Smooth muscle cell (in vitro differentiated cells): ENCODE results near the gene DGCR2. TPM values are rescaled to one million over a fixed set of nuclear protein-coding genes. Genes with fewer than 3 reads are reported as not detected.

Experiments
- DNase-seq: peaks from one replicate; lab custom pipeline; 2025; ENCODE audit not compliant: unreplicated experiment; lab: John Stamatoyannopoulos, UW
- H2AFZ ChIP-seq: fragments of 200-600 bp; sonication (generic); 2 replicates; pipeline ENCODE4 v1.6.0; 2016; ENCODE audit warnings: antibody characterized with exemption, low read depth, mild to moderate bottlenecking
- H3F3A ChIP-seq: fragments of 200-600 bp; sonication (generic); 2 replicates; pipeline ENCODE4 v1.6.0; 2017; ENCODE audit warnings: antibody characterized with exemption, low read depth
- H3K27ac ChIP-seq: fragments of 200-600 bp; sonication (generic); 2 replicates; pipeline ENCODE4 v1.5.1; 2016; ENCODE audit warnings: low read depth, mild to moderate bottlenecking
- H3K27me3 ChIP-seq: fragments of 200-600 bp; sonication (generic); 2 replicates; pipeline ENCODE4 v1.6.1; 2016; ENCODE audit warnings: low read depth, mild to moderate bottlenecking
- H3K36me3 ChIP-seq: fragments of 200-600 bp; sonication (generic); 2 replicates; pipeline ENCODE4 v1.5.1; 2016; ENCODE audit warnings: low read depth
- H3K4me1 ChIP-seq: fragments of 200-600 bp; sonication (generic); 2 replicates; pipeline ENCODE4 v1.5.1; 2016; ENCODE audit warnings: low read depth
- H3K4me2 ChIP-seq: fragments of 200-600 bp; sonication (generic); 2 replicates; pipeline ENCODE4 v1.6.0; 2016; ENCODE audit warnings: mild to moderate bottlenecking
- H3K4me3 ChIP-seq: fragments of 200-600 bp; sonication (generic); 2 replicates; pipeline ENCODE4 v1.5.1; 2016; ENCODE audit warnings: mild to moderate bottlenecking
- H3K79me2 ChIP-seq: fragments of 200-600 bp; sonication (generic); 2 replicates; pipeline ENCODE4 v1.6.0; 2016; ENCODE audit warnings: low read depth, mild to moderate bottlenecking
- H3K9ac ChIP-seq: fragments of 200-600 bp; sonication (generic); 2 replicates; pipeline ENCODE4 v1.6.0; 2016; ENCODE audit warnings: low read depth
- H3K9me3 ChIP-seq: fragments of 200-600 bp; sonication (generic); replicated peaks from 2 replicates; pipeline ENCODE4 v1.5.1; 2016; ENCODE audit warnings: low read depth
- H4K20me1 ChIP-seq: fragments of 200-600 bp; sonication (generic); 2 replicates; pipeline ENCODE4 v1.6.0; 2016; ENCODE audit warnings: low read depth
- CTCF ChIP-seq: fragments of 200-600 bp; sonication (generic); IDR thresholded peaks from 2 replicates; pipeline ENCODE4 v1.5.1; 2017; ENCODE audit warnings: borderline replicate concordance, mild to moderate bottlenecking, antibody characterized with exemption; ENCODE audit not compliant: insufficient read depth, poor library complexity, severe bottlenecking
- WGBS: methylation state at CpG from one replicate; pipeline ENCODE4 v1.1.7; 2016; ENCODE audit warnings: low lambda C conversion rate; 5-methylcytosine and 5-hydroxymethylcytosine counted together
- polyA plus RNA-seq: library from polyadenylated mRNA; unstranded; fragments of >200 nt; fragmentation: Nextera tagmentation; extraction: Ambion mirVana; gene quantifications from 2 replicates; pipeline ENCODE4 v1.2.1, GENCODE V29; 2016
- total RNA-seq: library from RNA; depleted of rRNA; stranded (reverse); fragments of >200 nt; gene quantifications from 2 replicates; pipeline ENCODE4 v1.2.3, GENCODE V29; 2014

The DGCR2 gene
- total and polyA plus RNA-seq, 2 experiments from 2014 or later = 46.7 to 53.2 TPM

GRCh38 chr22:19103880-19104821 lies 18.1 kb downstream of the DGCR2 start:
- Histone ChIP-seq H3K36me3 (no peaks in the 10 kb centered on the region), H3K4me3 (no peak overlapping the region), H3K4me2 (no peak overlapping the region), H3K9me3 (no peaks in the 10 kb centered on the region), H3K9ac (no peak overlapping the region), H2AFZ (no peak overlapping the region), H3K27me3 (no peaks in the 10 kb centered on the region), H4K20me1 (peaks cover 97% of the 10 kb centered on the region), H3K27ac (no peak overlapping the region), H3K4me1 (no peaks in the 10 kb centered on the region), H3K79me2 (peaks cover 86% of the 10 kb centered on the region), H3F3A (no peaks in the 10 kb centered on the region)
- WGBS = 80% methylated on average over 5 of the region's 5 CpGs
- TF ChIP-seq CTCF = no peak
- DNase-seq = no peak

- 78% methylated on average over 4 of the region's 4 CpGs for WGBS
- Histone ChIP-seq H3K4me3 (no peak overlapping the region), H3K27ac (no peak overlapping the region), H3K9me3 (no peaks in the 10 kb centered on the region), H3K4me2 (no peak overlapping the region), H3K9ac (no peak overlapping the region), H3K36me3 (no peaks in the 10 kb centered on the region), H4K20me1 (peaks cover 86% of the 10 kb centered on the region), H3K27me3 (no peaks in the 10 kb centered on the region), H3K4me1 (no peaks in the 10 kb centered on the region), H2AFZ (no peak overlapping the region), H3K79me2 (peaks cover 57% of the 10 kb centered on the region), H3F3A (no peaks in the 10 kb centered on the region)
- no peak for DNase-seq
- TF ChIP-seq CTCF = no peak
These were observed 24.1 kb downstream of the DGCR2 start for GRCh38 chr22:19098157-19098556.

- H3F3A ChIP-seq = no peaks in the 10 kb centered on the region
- H3K4me2 ChIP-seq = no peak overlapping the region
- DNase-seq = no peak
- H3K4me1 ChIP-seq = no peaks in the 10 kb centered on the region
- TF ChIP-seq CTCF = no peak
- no peak overlapping the region for H3K27ac ChIP-seq
- H3K9me3 ChIP-seq = no peaks in the 10 kb centered on the region
- H2AFZ ChIP-seq = no peak overlapping the region
- 98% methylated on average over 3 of the region's 3 CpGs for WGBS
- H3K9ac ChIP-seq = no peak overlapping the region
- H3K27me3 ChIP-seq = no peaks in the 10 kb centered on the region
- peaks cover 83% of the 10 kb centered on the region for H4K20me1 ChIP-seq
- H3K79me2 ChIP-seq = peaks cover 51% of the 10 kb centered on the region
- no peaks in the 10 kb centered on the region for H3K36me3 ChIP-seq
- no peak overlapping the region for H3K4me3 ChIP-seq
These were observed 24.7 kb downstream of the DGCR2 start for GRCh38 chr22:19097518-19097917.
